Neural progenitor cell (in vitro differentiated cells): ENCODE measurements around the gene COQ10A. TPM values are rescaled to one million over a fixed set of nuclear protein-coding genes. Genes with fewer than 3 reads are reported as not detected.
A peak's percentile ranks its signal among the peaks of the same experiment; 100 is the strongest.
"Not testable (repeated sequence)": the region's sequence is repeated elsewhere in the genome, so short reads cannot be mapped to it uniquely, and the experiment has no call there.

ENCODE experiments used
- DNase-seq: peaks from one replicate; pipeline ENCODE4 v3.0.0-alpha.2; 2016; ENCODE audit warnings: low spot score
- H2AFZ ChIP-seq: fragments of 200-600 bp; sonication (generic); replicated peaks from 2 replicates; pipeline ENCODE4 v1.6.1; 2016; ENCODE audit warnings: antibody characterized with exemption
- H3F3A ChIP-seq: fragments of 200-600 bp; sonication (generic); 2 replicates; pipeline ENCODE4 v1.6.1; 2016; ENCODE audit warnings: antibody characterized with exemption, low read depth
- H3K27ac ChIP-seq: fragments of 200-600 bp; sonication (generic); 2 replicates; pipeline ENCODE4 v1.5.1; 2016; ENCODE audit warnings: mild to moderate bottlenecking
- H3K27me3 ChIP-seq: fragments of 200-600 bp; sonication (generic); 2 replicates; pipeline ENCODE4 v1.6.1; 2016; ENCODE audit warnings: mild to moderate bottlenecking, moderate library complexity
- H3K36me3 ChIP-seq: fragments of 200-600 bp; sonication (generic); 2 replicates; pipeline ENCODE4 v1.5.1; 2016
- H3K4me1 ChIP-seq: fragments of 200-600 bp; sonication (generic); 2 replicates; pipeline ENCODE4 v1.6.1; 2016; ENCODE audit warnings: mixed run types
- H3K4me2 ChIP-seq: fragments of 200-600 bp; sonication (generic); 2 replicates; pipeline ENCODE4 v1.6.1; 2016
- H3K4me3 ChIP-seq: fragments of 200-600 bp; sonication (generic); 2 replicates; pipeline ENCODE4 v1.5.1; 2016
- H3K79me2 ChIP-seq: fragments of 200-600 bp; sonication (generic); 2 replicates; pipeline ENCODE4 v1.6.1; 2016; ENCODE audit warnings: low read depth
- H3K9ac ChIP-seq: fragments of 200-600 bp; sonication (generic); 2 replicates; pipeline ENCODE4 v1.6.1; 2016
- H3K9me3 ChIP-seq: fragments of 200-600 bp; sonication (generic); 2 replicates; pipeline ENCODE4 v1.5.1; 2016; ENCODE audit warnings: low read depth
- H4K20me1 ChIP-seq: fragments of 200-600 bp; sonication (generic); 2 replicates; pipeline ENCODE4 v1.6.1; 2016; ENCODE audit warnings: low read depth
- H3K27ac Mint-ChIP-seq: 3 replicates; pipeline ENCODE4 v1.8.0; 2021; ENCODE audit warnings: mixed read lengths
- H3K27me3 Mint-ChIP-seq: 2 replicates; pipeline ENCODE4 v1.8.0; 2022; ENCODE audit warnings: low read depth, mild to moderate bottlenecking, inconsistent platforms, moderate library complexity, mixed read lengths; ENCODE audit not compliant: insufficient read depth
- H3K36me3 Mint-ChIP-seq: 3 replicates; pipeline ENCODE4 v1.8.0; 2021; ENCODE audit warnings: mixed read lengths
- H3K4me1 Mint-ChIP-seq: 3 replicates; pipeline ENCODE4 v1.8.0; 2021; ENCODE audit warnings: mixed read lengths
- H3K4me3 Mint-ChIP-seq: 3 replicates; pipeline ENCODE4 v1.8.0; 2021; ENCODE audit warnings: mild to moderate bottlenecking, moderate library complexity, mixed read lengths
- H3K9me3 Mint-ChIP-seq: 3 replicates; pipeline ENCODE4 v1.8.0; 2020; ENCODE audit warnings: mixed read lengths
- CTCF ChIP-seq: fragments of 200-600 bp; sonication (generic); IDR thresholded peaks from 2 replicates; pipeline ENCODE4 v1.5.1; 2017; ENCODE audit warnings: antibody characterized with exemption, mild to moderate bottlenecking
- EZH2 ChIP-seq: fragments of 200-600 bp; sonication (generic); IDR thresholded peaks from 2 replicates; pipeline ENCODE4 v1.6.1; 2017; ENCODE audit warnings: antibody characterized with exemption, mild to moderate bottlenecking, moderate library complexity
- EZH2phosphoT487 ChIP-seq: fragments of 200-600 bp; sonication (generic); IDR thresholded peaks from 2 replicates; pipeline ENCODE4 v1.6.1; 2017; ENCODE audit warnings: antibody characterized with exemption
- total RNA-seq: library from RNA; depleted of rRNA; stranded (reverse); fragments of >200 nt; gene quantifications from 2 replicates; pipeline ENCODE4 v1.2.3, GENCODE V29; 2015; ENCODE audit warnings: low replicate concordance

The COQ10A gene
- total RNA-seq, 1 donor from 2014 or later = 41.8 TPM

DNA sequence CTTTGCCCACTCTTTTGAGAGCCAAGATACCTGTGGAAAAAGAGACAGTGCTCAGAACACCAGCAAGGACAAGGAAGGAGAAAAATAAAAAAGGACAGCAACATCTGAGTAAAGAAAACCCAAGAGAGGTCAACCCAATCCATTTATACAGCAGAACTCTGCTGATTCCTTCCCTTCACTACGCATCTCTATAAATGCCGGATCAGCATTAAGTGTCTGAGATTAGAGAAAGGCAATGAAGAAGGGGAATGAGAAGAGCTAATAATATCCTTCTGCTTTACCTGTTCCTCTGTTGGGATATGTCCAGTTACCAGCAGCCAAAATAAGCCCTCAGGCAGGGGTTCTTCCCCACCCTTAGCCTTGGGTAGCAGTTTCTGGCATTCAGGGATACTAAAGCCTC, 15.8 kb downstream of the COQ10A start:
- Mint-ChIP-seq H3K36me3 (peaks cover 30% of the 10 kb centered on the region), H3K27ac (no peak overlapping the region), H3K4me3 (no peak overlapping the region), H3K4me1 (no peaks in the 10 kb centered on the region), H3K27me3 (peaks cover 2% of the 10 kb centered on the region), H3K9me3 (no peaks in the 10 kb centered on the region)
- Histone ChIP-seq H3K27ac (no peak overlapping the region), H3K9me3 (no peaks in the 10 kb centered on the region), H3K36me3 (peaks cover 5% of the 10 kb centered on the region), H3K79me2 (peaks cover 1% of the 10 kb centered on the region), H3K4me3 (no peak overlapping the region), H3K4me1 (no peaks in the 10 kb centered on the region), H3K9ac (no peak overlapping the region), H4K20me1 (peaks cover under 1% of the 10 kb centered on the region), H3K27me3 (no peaks in the 10 kb centered on the region), H2AFZ (no peak overlapping the region), H3F3A (peaks cover 4% of the 10 kb centered on the region), H3K4me2 (no peak overlapping the region)
- TF ChIP-seq EZH2phosphoT487 (no peak), CTCF (no peak), EZH2 (no peak)
- no peak for DNase-seq

DNA sequence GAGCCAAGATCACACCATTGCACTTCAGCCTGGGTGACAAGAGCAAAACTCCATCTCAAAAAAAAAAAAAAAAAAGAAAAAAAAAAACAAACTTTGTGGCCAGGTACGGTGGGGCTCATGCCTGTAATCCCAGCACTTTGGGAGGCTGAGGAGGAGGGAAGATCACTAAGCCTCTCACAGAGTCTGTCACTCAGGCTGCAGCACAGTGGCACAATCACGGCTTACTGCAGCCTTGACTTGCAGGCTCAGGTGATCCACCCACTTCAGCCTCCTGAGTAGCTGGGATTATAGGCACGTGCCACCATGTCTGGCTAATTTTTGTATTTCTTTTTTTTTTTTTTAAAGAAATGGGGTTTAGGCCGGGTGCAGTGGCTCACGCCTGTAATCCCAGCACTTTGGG, 17.5 kb downstream of the COQ10A start:
- peaks cover 25% of the 10 kb centered on the region for H3K36me3 Mint-ChIP-seq
- not testable (repeated sequence) for H3K36me3 ChIP-seq, H3K9ac ChIP-seq, H3F3A ChIP-seq, H3K27ac ChIP-seq, H3K27ac Mint-ChIP-seq, H2AFZ ChIP-seq, DNase-seq, H3K27me3 ChIP-seq, H4K20me1 ChIP-seq, H3K9me3 ChIP-seq, H3K27me3 Mint-ChIP-seq, H3K4me2 ChIP-seq, H3K4me1 Mint-ChIP-seq, H3K4me3 ChIP-seq, H3K4me1 ChIP-seq, H3K4me3 Mint-ChIP-seq, H3K9me3 Mint-ChIP-seq
- peaks cover 17% of the 10 kb centered on the region for H3K79me2 ChIP-seq

DNA sequence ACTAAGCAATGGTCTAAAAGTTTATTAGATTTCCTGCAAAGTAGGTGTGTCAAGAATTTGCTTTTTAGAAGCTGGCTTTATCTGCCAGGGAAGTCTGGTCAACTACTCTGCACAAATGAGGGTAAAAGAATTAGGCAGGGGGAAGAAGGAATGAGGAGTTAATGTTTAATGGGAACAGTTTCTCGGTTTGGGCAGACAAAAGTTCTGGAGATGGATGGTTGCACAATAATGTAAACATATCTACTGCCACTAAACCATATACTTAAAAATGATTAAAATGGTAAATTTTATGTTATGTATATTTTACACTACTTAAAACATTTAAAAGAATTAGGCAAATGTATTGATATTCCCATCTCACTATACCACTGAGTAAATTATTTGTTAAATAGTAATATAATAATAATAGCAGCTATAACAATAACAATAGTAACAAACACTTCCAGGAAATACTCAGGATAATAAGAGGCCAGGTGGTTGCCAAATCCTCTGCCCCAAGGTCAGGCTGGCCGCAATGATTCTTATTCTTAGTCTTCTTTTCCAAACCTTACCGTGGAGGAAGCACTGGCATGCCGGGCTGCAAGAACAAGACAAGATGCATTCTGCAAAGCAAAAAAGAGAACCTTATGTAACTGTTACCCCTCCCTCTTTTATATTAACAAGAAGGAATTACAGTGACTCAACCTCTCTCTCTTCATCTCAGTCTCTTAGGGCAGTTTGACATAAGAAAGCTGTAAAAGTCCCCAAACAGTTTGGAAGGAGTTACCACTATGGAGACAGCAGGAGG, 19.5 kb downstream of the COQ10A start:
- H3K79me2 ChIP-seq = peaks cover 36% of the 10 kb centered on the region
- peak overlapping the region; percentile 42 for H3K9ac ChIP-seq
- no peak overlapping the region for H3K27ac Mint-ChIP-seq
- no peaks in the 10 kb centered on the region for H3K4me1 ChIP-seq
- peaks cover 4% of the 10 kb centered on the region for H3K27me3 Mint-ChIP-seq
- no peaks in the 10 kb centered on the region for H3K9me3 Mint-ChIP-seq
- H3K27me3 ChIP-seq = no peaks in the 10 kb centered on the region
- no peak overlapping the region for H3K4me3 ChIP-seq
- H4K20me1 ChIP-seq = peaks cover 3% of the 10 kb centered on the region
- no peaks in the 10 kb centered on the region for H3K4me1 Mint-ChIP-seq
- H3K36me3 ChIP-seq = peaks cover 5% of the 10 kb centered on the region
- no peak overlapping the region for H3K27ac ChIP-seq
- H3K4me2 ChIP-seq = no peak overlapping the region
- peaks cover 22% of the 10 kb centered on the region for H3K36me3 Mint-ChIP-seq
- no peak for DNase-seq
- H3K4me3 Mint-ChIP-seq = no peak overlapping the region
- peaks cover 4% of the 10 kb centered on the region for H3F3A ChIP-seq
- H3K9me3 ChIP-seq = no peaks in the 10 kb centered on the region
- H2AFZ ChIP-seq = no peak overlapping the region
- TF ChIP-seq CTCF (no peak), EZH2phosphoT487 (no peak), EZH2 (no peak)

GRCh38 chr12:56288705-56289387, 22.1 kb downstream of the COQ10A start:
- Histone ChIP-seq H3K4me3 (no peak overlapping the region), H3K79me2 (peaks cover 62% of the 10 kb centered on the region), H3F3A (peaks cover 4% of the 10 kb centered on the region), H4K20me1 (peaks cover 10% of the 10 kb centered on the region), H3K4me1 (no peaks in the 10 kb centered on the region), H3K27ac (no peak overlapping the region), H3K4me2 (no peak overlapping the region), H3K27me3 (no peaks in the 10 kb centered on the region), H2AFZ (no peak overlapping the region), H3K9ac (no peak overlapping the region), H3K36me3 (no peaks in the 10 kb centered on the region), H3K9me3 (no peaks in the 10 kb centered on the region)
- Mint-ChIP-seq H3K4me3 (no peak overlapping the region), H3K9me3 (no peaks in the 10 kb centered on the region), H3K27ac (no peak overlapping the region), H3K36me3 (peaks cover 10% of the 10 kb centered on the region), H3K27me3 (peaks cover 4% of the 10 kb centered on the region), H3K4me1 (peaks cover 2% of the 10 kb centered on the region)
- DNase-seq = no peak
- TF ChIP-seq EZH2phosphoT487 (no peak), EZH2 (no peak), CTCF (no peak)
